H1 (cell line): ENCODE results near the gene NUAK1. TPM values are rescaled to one million over a fixed set of nuclear protein-coding genes. Genes with fewer than 3 reads are reported as not detected.

Source experiments
- CTCF ChIA-PET: fragments of 300-600 bp; sonication (Branson Sonifier 250); formaldehyde crosslinking; loops from one replicate; lab custom pipeline; 2021; ENCODE audit not compliant: partially characterized antibody; lab: Charles Lee
- POLR2A ChIA-PET: fragments of 300-600 bp; sonication (Branson Sonifier 250); formaldehyde crosslinking; loops from one replicate; lab custom pipeline; 2021; ENCODE audit warnings: inconsistent platforms; ENCODE audit not compliant: partially characterized antibody; lab: Charles Lee
- DNase-seq, 2 experiments: peaks; one replicate each; pipeline versions ENCODE4 v3.0.0 to v3.0.0-alpha.2; 2010 to 2022; ENCODE audit warnings: low spot score in 2 of 2, low read depth in 1 of 2, mixed read lengths in 1 of 2
- FAIRE-seq: peaks from 2 replicates; lab custom pipeline; 2011; peaks lifted over from hg19 to GRCh38; lab: Jason Lieb, UNC
- H2AFZ ChIP-seq: 2 replicates; pipeline ENCODE4 v1.8.1; 2012; ENCODE audit warnings: low read length, inconsistent platforms
- H2AK5ac ChIP-seq: 2 replicates; pipeline ENCODE4 v1.6.1; 2013; ENCODE audit warnings: low read depth, low read length
- H2BK120ac ChIP-seq: replicated peaks from 2 replicates; pipeline ENCODE3; 2013; ENCODE audit warnings: low read depth, low read length, inconsistent platforms
- H2BK12ac ChIP-seq: 2 replicates; pipeline ENCODE4 v1.6.1; 2013; ENCODE audit warnings: low read depth, low read length
- H2BK15ac ChIP-seq: 2 replicates; pipeline ENCODE4 v1.6.1; 2013; ENCODE audit warnings: low read length
- H2BK20ac ChIP-seq: 2 replicates; pipeline ENCODE4 v1.6.1; 2013; ENCODE audit warnings: low read length
- H2BK5ac ChIP-seq: 2 replicates; pipeline ENCODE4 v1.6.1; 2013; ENCODE audit warnings: low read depth, low read length
- H3K14ac ChIP-seq: 2 replicates; pipeline ENCODE4 v1.6.1; 2013; ENCODE audit warnings: inconsistent platforms; ENCODE audit not compliant: insufficient read length
- H3K18ac ChIP-seq: 2 replicates; pipeline ENCODE4 v1.6.1; 2013; ENCODE audit warnings: low read length; ENCODE audit errors: extremely low read depth
- H3K23ac ChIP-seq: 2 replicates; pipeline ENCODE4 v1.6.1; 2013; ENCODE audit warnings: inconsistent platforms; ENCODE audit not compliant: insufficient read length
- H3K23me2 ChIP-seq: 2 replicates; pipeline ENCODE4 v1.6.1; 2013; ENCODE audit warnings: low read depth, low read length
- H3K27ac ChIP-seq: 2 replicates; pipeline ENCODE4 v1.6.1; 2011; ENCODE audit warnings: low read depth, low read length, inconsistent platforms
- H3K27me3 ChIP-seq, 4 experiments: replicated peaks in 1 of 4; 1 replicate in 1 of 4; 2 replicates in 3 of 4; pipeline versions ENCODE4 v1.6.1 to v1.8.1; 2011 to 2013; ENCODE audit warnings: low read length in 3 of 4, mild to moderate bottlenecking in 3 of 4, inconsistent platforms in 2 of 4, mixed read lengths in 2 of 4, moderate library complexity in 1 of 4; ENCODE audit not compliant: control insufficient read depth in 3 of 4, insufficient read depth in 3 of 4; ENCODE audit errors: extremely low read depth in 1 of 4
- H3K36me3 ChIP-seq, 4 experiments: 2 replicates each; pipeline versions ENCODE4 v1.6.1 to v1.8.1; 2011 to 2013; ENCODE audit warnings: mild to moderate bottlenecking in 4 of 4, low read length in 3 of 4, moderate library complexity in 2 of 4, control low read depth in 1 of 4, inconsistent platforms in 1 of 4; ENCODE audit not compliant: insufficient read depth in 4 of 4, control insufficient read depth in 2 of 4
- H3K4ac ChIP-seq: replicated peaks from 2 replicates; pipeline ENCODE3; 2013; ENCODE audit warnings: low read length, low read depth, mixed read lengths, inconsistent platforms; ENCODE audit not compliant: insufficient read length
- H3K4me1 ChIP-seq, 4 experiments: replicated peaks in 1 of 4; 1 replicate in 1 of 4; 2 replicates in 3 of 4; pipeline versions ENCODE4 v1.6.1 to v1.8.1; 2011 to 2013; ENCODE audit warnings: low read length in 3 of 4, inconsistent platforms in 2 of 4, mixed read lengths in 1 of 4; ENCODE audit not compliant: insufficient read depth in 4 of 4, control insufficient read depth in 3 of 4
- H3K4me2 ChIP-seq, 2 experiments: 2 replicates each; pipeline versions ENCODE4 v1.6.1 to v1.8.1; 2011 to 2013; ENCODE audit warnings: low read depth in 2 of 2, low read length in 2 of 2, control low read depth in 1 of 2, inconsistent platforms in 1 of 2, mild to moderate bottlenecking in 1 of 2; ENCODE audit not compliant: insufficient read depth in 1 of 2
- H3K4me3 ChIP-seq, 4 experiments: fragments of 200-600, 300-600 bp in 1 of 4; sonication (generic), shearing (Covaris generic), sonication (Bioruptor Twin) in 1 of 4; 2 replicates each; pipeline versions ENCODE4 v1.5.1 to v1.8.1; 2011 to 2016; ENCODE audit warnings: low read length in 4 of 4, low read depth in 3 of 4, control low read depth in 2 of 4, inconsistent platforms in 2 of 4, mild to moderate bottlenecking in 2 of 4, mixed read lengths in 1 of 4, moderate library complexity in 1 of 4; ENCODE audit not compliant: insufficient read depth in 2 of 4; ENCODE audit errors: extremely low read depth in 1 of 4
- H3K56ac ChIP-seq: replicated peaks from 2 replicates; pipeline ENCODE3; 2013; ENCODE audit warnings: low read depth, mild to moderate bottlenecking, mixed read lengths, low read length, inconsistent platforms; ENCODE audit not compliant: insufficient read length
- H3K79me1 ChIP-seq: 2 replicates; pipeline ENCODE4 v1.6.1; 2013; ENCODE audit warnings: low read depth, low read length, control low read depth
- H3K79me2 ChIP-seq, 2 experiments: 2 replicates each; pipeline versions ENCODE4 v1.6.1 to v1.8.1; 2012 to 2013; ENCODE audit warnings: low read length in 2 of 2, mild to moderate bottlenecking in 2 of 2, inconsistent platforms in 1 of 2; ENCODE audit not compliant: insufficient read depth in 2 of 2, control insufficient read depth in 1 of 2
- H3K9ac ChIP-seq, 4 experiments: replicated peaks in 1 of 4; 1 replicate in 1 of 4; 2 replicates in 3 of 4; pipeline versions ENCODE4 v1.6.1 to v1.8.1; 2011 to 2013; ENCODE audit warnings: low read depth in 3 of 4, low read length in 3 of 4, control low read depth in 2 of 4, mild to moderate bottlenecking in 2 of 4, moderate library complexity in 2 of 4, inconsistent platforms in 1 of 4; ENCODE audit errors: extremely low read depth in 1 of 4
- H3K9me3 ChIP-seq, 2 experiments: 2 replicates each; pipeline versions ENCODE4 v1.6.1 to v1.8.1; 2012 to 2013; ENCODE audit warnings: mild to moderate bottlenecking in 2 of 2, moderate library complexity in 2 of 2, control low read depth in 1 of 2, inconsistent platforms in 1 of 2, low read depth in 1 of 2, low read length in 1 of 2, mixed read lengths in 1 of 2; ENCODE audit not compliant: insufficient read depth in 2 of 2
- H4K20me1 ChIP-seq, 2 experiments: replicated peaks in 1 of 2; 2 replicates each; pipeline versions ENCODE3 to v1.8.1; 2011 to 2013; ENCODE audit warnings: inconsistent platforms in 2 of 2, low read length in 2 of 2, mild to moderate bottlenecking in 1 of 2; ENCODE audit not compliant: insufficient read depth in 2 of 2, control insufficient read depth in 1 of 2
- H4K5ac ChIP-seq: 2 replicates; pipeline ENCODE4 v1.6.1; 2013; ENCODE audit warnings: low read length, low read depth, mixed read lengths, inconsistent platforms; ENCODE audit not compliant: insufficient read length
- H4K8ac ChIP-seq: 2 replicates; pipeline ENCODE4 v1.8.0; 2013; ENCODE audit warnings: mild to moderate bottlenecking, moderate library complexity, low read length, inconsistent platforms; ENCODE audit not compliant: insufficient read depth; ENCODE audit errors: extremely low read depth
- H4K91ac ChIP-seq: replicated peaks from 2 replicates; pipeline ENCODE3; 2013; ENCODE audit warnings: low read length, mixed read lengths, inconsistent platforms; ENCODE audit not compliant: insufficient read length
- SIN3A ChIP-seq, 2 experiments: IDR thresholded peaks in 1 of 2; conservative IDR thresholded peaks in 1 of 2; 2 replicates each; pipeline ENCODE4 v1.6.1; 2011 to 2012; ENCODE audit warnings: low read length in 2 of 2, improper control_type of control experiment in 1 of 2, low read depth in 1 of 2, mild to moderate bottlenecking in 1 of 2
- SIX5 ChIP-seq: IDR thresholded peaks from 2 replicates; pipeline ENCODE4 v1.6.1; 2011; ENCODE audit warnings: mild to moderate bottlenecking, low read depth, low read length
- SP4 ChIP-seq: IDR thresholded peaks from 2 replicates; pipeline ENCODE4 v1.6.1; 2012; ENCODE audit warnings: low read length, inconsistent platforms
- WGBS, 2 experiments: shearing (Covaris generic) in 1 of 2; methylation state at CpG; one replicate each; pipeline versions ENCODE4 v1.1.6 to v1.1.7; 2013 to 2015; ENCODE audit warnings: low lambda C conversion rate in 2 of 2, mixed read lengths in 2 of 2, inconsistent platforms in 1 of 2, low coverage in 1 of 2, missing lambda C conversion rate in 1 of 2; ENCODE audit not compliant: insufficient replicate concordance in 2 of 2, insufficient coverage in 1 of 2, insufficient read length in 1 of 2; ENCODE audit errors: extremely low coverage in 1 of 2, missing lambda C conversion rate in 1 of 2; 5-methylcytosine and 5-hydroxymethylcytosine counted together
- polyA plus RNA-seq, 7 experiments: library from polyadenylated mRNA; depleted of rRNA in 3 of 7; stranded (reverse) in 5 of 7; unstranded in 2 of 7; fragments of >200 nt in 5 of 7; fragments of 200-250 nt in 2 of 7; gene quantifications; 1 replicate in 5 of 7; 2 replicates in 1 of 7; 4 replicates in 1 of 7; pipeline versions ENCODE4 v1.2.1 to v1.2.3, GENCODE V29; 2011 to 2013; ENCODE audit warnings: missing spikeins in 2 of 7, mixed read lengths in 2 of 7
- total RNA-seq: library from RNA; stranded (reverse); fragmentation: NEBNext Ultra II Directional; extraction: Animal tissue kit (Norgen Biotek cat#: 25700); gene quantifications from 2 replicates; pipeline ENCODE4 v1.2.1, GENCODE V29; 2021

The NUAK1 gene
- total and polyA plus RNA-seq, 2 of the 8 experiments (the other 6 are each of a cell fraction or from before 2014, with no cell fraction given): 6.7 to 18.2 TPM

DNA sequence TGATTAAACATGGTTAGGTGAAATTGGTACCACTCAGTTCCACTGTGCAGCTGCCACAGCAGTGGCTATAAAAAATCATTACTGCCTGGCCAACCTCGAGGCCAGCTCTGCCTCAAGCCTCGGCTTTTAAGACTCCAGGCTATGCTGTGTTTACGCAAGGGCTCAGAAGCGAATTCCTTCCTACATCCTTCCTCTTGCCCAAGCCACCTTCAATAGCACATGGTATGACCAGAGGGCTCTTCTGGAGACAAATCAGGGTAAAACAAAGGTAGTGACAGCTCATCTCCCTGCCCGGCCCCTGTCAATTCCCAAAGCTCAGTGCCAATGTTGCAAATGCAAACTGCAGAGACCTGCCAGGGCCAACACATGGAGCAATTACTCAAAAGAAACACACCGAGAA, 31.9 kb downstream of the NUAK1 start:
- no peak overlapping the region for H4K5ac ChIP-seq
- no peak overlapping the region for H3K23ac ChIP-seq
- H4K8ac ChIP-seq: no peak overlapping the region
- no peak overlapping the region for H3K18ac ChIP-seq
- no peak overlapping the region for H3K14ac ChIP-seq
- no peak for FAIRE-seq
- no peak overlapping the region for H3K27ac ChIP-seq
- peaks cover 0 to 52% of the 10 kb centered on the region in 2 experiments; a peak in 2 of 4 replicates for H3K79me2 ChIP-seq
- no peaks in the 10 kb centered on the region for H3K27me3 ChIP-seq
- peak overlapping the region; percentile 62; the same call in 1 of the 2 replicates for H2BK20ac ChIP-seq
- no peak for TF ChIP-seq SIN3A (conservative IDR thresholded peaks at IDR 0.05 in 1 of 2, IDR thresholded peaks at IDR 0.05 in 1 of 2; ENCODE audit: low read depth in 1 of 2, low read length in 2 of 2)
- TF ChIP-seq SP4: no peak
- TF ChIP-seq SIX5: no peak
- no peak overlapping the region for H2AFZ ChIP-seq
- no peak overlapping the region for H4K91ac ChIP-seq
- no peak overlapping the region for H3K4ac ChIP-seq
- H2BK120ac ChIP-seq: no peak overlapping the region
- peak overlapping the region; percentile 47; the same call in 1 of the 2 replicates for H2BK15ac ChIP-seq
- H3K79me1 ChIP-seq: peaks cover 4% of the 10 kb centered on the region; the same call in 1 of the 2 replicates
- WGBS, 2 experiments: 50% methylated on average over 6 of the region's 6 CpGs; no CpG with 5 or more reads in 1 of the 2 experiments
- H2BK5ac ChIP-seq: no peak overlapping the region
- CTCF ChIA-PET: interaction anchor here (0.9 to 3.3 kb wide), 7 partner anchors 10 to 117 kb away, joined by 3 to 17 read pairs (median 4); no protein-coding TSS in a partner anchor
- H3K4me1 ChIP-seq: peaks cover 20 to 41% (median 35%) of the 10 kb centered on the region in 4 experiments; a peak in 6 of 7 replicates
- POLR2A ChIA-PET: interaction anchor here (0.6 to 4.4 kb wide), 5 partner anchors 26 to 692 kb away, joined by 3 to 28 read pairs (median 4); partner anchors contain the start of gene NUAK1
- H3K4me2 ChIP-seq: peak overlapping the region; percentile 22 to 34; a peak in 3 of 4 replicates
- H3K36me3 ChIP-seq: peaks cover 0 to 4% (median 1%) of the 10 kb centered on the region in 4 experiments; a peak in 3 of 8 replicates
- no peak overlapping the region; the same call in 1 of the 2 replicates for H2AK5ac ChIP-seq
- no peaks in the 10 kb centered on the region for H3K23me2 ChIP-seq
- DNase-seq: no peak
- H3K9ac ChIP-seq: no peak overlapping the region
- no peaks in the 10 kb centered on the region for H3K9me3 ChIP-seq
- no peak overlapping the region for H3K56ac ChIP-seq
- H3K4me3 ChIP-seq: peak overlapping the region in 1 of 4 experiments; percentile 2; a peak in 2 of 8 replicates
- H4K20me1 ChIP-seq: no peaks in the 10 kb centered on the region
- peak overlapping the region; percentile 94 for H2BK12ac ChIP-seq
